ENCODE data around the gene SPAG9. TPM values are rescaled to one million over a fixed set of nuclear protein-coding genes. Genes with fewer than 3 reads are reported as not detected.
"Not testable (repeated sequence)": the region's sequence is repeated elsewhere in the genome, so short reads cannot be mapped to it uniquely, and the experiment has no call there.

Gene SPAG9
- total RNA-seq, 1 donor from 2014 or later = 297 TPM

- FAIRE-seq (no peak), DNase-seq (ENCODE audit: low spot score in 2 of 2) (no peak)
Measured at GRCh38 chr17:51144266-51145022, 23.8 kb upstream of the SPAG9 start.

GRCh38 chr17:51142597-51142996 lies 21.9 kb upstream of the SPAG9 start:
- DNase-seq (ENCODE audit: low spot score in 2 of 2) (no peak), FAIRE-seq (no peak)

DNA sequence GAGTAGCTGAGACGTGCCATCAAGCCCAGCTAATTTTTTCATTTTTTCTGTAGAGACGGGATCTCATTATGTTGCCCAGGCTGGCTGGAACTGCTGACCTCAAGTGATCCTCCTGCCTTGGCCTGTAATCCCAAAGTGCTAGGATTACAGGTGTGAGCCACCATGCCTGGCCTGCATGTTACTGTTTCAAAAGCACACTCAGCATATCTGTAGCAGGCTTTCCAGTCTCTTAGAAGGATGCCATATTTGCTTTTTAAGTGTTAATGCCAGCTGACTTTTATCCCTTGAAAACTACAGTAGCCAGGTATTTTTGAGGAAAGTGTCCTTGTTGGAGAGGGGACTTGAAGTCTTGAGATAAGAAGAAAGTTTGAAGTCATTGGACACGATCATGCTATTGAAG lies 15.3 kb upstream of the SPAG9 start:
- DNase-seq (ENCODE audit: low spot score in 2 of 2) (no peak), FAIRE-seq (no peak)

DNA sequence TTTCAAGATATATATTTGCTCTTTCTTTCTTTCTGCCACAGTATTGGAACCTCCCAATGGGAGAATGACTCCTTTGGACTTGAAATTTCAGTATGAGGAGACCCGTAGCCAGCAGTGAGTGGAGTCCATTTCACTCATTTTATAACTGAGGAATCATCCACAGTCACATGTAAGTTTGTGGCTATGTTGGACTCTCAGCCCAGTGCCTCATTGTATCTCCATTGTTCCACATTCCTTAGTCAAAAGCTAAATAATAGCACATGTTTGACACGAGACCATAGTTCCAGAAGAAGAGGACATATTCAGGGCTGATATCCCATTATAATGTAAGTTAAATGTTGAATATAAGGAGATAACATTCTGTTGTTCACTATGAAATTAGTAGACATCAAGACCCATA lies 12.7 kb upstream of the SPAG9 start:
- FAIRE-seq (no peak), DNase-seq (ENCODE audit: low spot score in 2 of 2) (no peak)

DNA sequence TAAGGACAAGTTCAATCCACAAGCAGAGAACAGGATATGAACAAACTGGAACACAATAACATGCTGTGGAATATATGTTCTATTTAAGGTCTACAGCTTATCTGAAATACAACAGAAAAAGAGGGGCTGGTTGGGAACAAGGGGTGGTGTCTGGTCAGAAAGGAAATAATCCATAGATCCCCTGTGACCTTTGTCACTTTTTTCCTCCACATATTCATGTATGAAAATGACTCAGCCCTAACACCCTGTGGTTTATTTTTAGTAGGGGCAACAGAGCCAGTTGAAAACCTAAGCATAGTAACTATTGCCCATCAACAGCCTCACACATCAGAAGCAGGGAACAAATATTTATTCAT lies 12.3 kb upstream of the SPAG9 start:
- FAIRE-seq (no peak), DNase-seq (ENCODE audit: low spot score in 2 of 2) (no peak)

GRCh38 chr17:51128076-51128475 lies 7.4 kb upstream of the SPAG9 start:
- no peak for FAIRE-seq
- DNase-seq (ENCODE audit: low spot score in 2 of 2) = no peak

DNA sequence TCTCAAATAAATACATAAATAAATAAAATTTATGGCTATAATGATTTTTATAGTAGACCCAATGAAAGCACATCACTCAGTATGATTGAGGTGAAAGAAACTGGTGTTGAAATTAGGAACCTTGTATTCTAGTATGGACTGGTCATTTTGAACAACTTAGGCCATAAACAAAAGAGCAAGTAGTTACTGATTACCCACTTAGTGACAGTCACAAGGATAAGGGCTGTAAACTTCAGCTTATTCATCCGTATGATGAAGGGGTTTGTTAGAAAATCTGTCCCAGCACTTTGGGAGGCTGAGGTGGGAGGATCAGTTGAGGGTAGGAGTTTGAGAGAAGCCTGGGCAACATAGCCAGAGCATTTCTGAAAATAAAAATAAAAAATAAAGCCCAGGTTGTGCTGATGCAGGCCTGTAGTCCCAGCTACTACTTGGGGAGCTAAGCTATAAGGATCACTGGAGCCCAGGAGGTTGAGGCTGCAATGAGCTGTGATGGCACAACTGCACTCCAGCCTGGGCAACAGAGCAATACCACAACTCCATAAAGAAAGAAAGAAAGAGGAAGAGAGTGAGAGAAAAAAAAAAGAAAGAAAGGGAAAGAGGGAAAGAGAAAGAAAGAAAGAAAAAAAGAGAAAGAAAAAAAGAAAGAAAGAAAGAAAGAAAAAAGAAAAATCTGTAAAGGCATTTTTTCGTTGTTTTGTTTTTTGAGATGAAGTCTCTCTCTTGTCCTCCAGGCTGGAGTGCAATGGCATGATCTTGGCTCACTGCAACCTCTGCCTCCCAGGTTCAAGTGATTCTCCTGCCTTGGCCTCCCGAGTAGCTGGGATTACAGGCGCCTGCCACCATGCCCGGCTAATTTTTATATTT lies 4.2 kb upstream of the SPAG9 start:
- no peak for DNase-seq (ENCODE audit: low spot score in 2 of 2)
- FAIRE-seq = no peak

DNA sequence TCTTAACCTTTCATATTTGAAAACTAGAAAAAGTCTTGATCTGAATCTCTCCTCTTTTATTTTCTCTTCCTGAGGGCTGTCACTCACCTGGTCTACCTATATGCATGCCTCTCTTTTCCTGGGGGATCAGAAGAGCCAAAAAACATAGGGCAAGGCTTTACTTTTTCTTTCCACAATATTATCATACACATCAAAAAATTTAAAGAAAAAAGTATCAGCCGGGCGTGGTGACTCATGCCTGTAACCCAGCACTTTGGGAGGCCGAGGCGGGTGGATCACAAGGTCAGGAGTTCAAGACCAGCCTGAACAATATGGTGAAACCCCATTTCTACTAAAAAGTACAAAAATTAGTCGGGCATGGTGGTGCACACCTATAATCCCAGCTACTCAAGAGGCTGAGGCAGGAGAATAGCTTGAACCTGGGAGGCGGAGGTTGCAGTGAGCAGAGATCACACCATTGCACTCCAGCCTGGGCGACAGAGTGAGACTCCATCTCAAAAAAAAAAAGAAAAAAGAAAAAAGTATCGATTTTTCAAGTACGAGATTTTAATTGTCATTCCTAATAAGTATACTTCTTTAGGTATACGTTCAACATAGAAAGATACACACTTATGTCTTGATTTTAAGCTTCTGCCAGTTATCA lies 1.9 kb upstream of the SPAG9 start:
- not testable (repeated sequence) for DNase-seq (ENCODE audit: low spot score in 2 of 2); FAIRE-seq

DNA sequence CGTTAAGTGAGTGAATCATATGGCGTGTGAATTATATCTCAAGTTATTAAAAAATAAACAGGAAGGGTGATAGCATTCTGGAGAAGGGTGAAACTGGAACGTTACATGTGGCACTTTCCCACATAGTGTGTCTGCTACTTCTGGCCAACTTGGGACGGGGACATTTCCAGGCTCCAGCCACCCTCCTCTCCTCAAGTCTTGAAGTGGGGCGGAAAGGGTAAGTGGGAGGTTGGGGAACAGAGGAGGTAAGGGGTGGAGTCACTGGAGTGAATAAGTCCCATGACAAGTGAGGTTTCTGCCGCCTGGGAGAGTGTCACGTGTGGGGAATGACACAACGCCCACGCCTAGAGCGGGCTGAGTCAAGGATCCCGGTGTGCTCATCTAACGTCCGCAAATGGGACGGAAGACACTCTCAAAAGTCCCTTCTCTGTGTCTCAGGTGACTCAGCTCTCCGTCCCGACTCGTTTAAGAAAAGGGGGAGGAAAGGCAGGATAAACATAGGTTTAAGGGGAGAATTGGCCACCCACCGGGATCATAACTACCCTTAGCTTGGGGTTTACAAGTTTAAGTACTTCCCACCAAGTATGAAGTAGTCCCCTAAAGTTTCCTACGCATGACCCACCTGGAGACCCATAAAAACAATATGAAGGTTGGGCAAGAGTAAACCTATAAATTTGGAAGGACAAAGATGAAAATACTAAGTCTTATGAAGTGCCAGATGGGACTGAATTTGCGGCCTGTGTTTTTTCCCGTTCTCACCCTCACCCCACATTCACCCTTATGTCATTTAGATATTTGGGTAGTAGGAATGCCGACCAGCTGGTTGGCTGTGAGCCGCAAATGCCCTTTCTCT lies 1.2 kb upstream of the SPAG9 start:
- FAIRE-seq (no peak), DNase-seq (ENCODE audit: low spot score in 2 of 2) (peak; percentile 54 to 75)

- DNase-seq (ENCODE audit: low spot score in 2 of 2) (peak; percentile 56 to 67), FAIRE-seq (no peak)
Measured at GRCh38 chr17:51120357-51120738, 320 bp downstream of the SPAG9 start.

GRCh38 chr17:51119415-51120356 lies 982 bp downstream of the SPAG9 start:
- peak; percentile 20 to 29 for DNase-seq (ENCODE audit: low spot score in 2 of 2)
- no peak for FAIRE-seq

DNA sequence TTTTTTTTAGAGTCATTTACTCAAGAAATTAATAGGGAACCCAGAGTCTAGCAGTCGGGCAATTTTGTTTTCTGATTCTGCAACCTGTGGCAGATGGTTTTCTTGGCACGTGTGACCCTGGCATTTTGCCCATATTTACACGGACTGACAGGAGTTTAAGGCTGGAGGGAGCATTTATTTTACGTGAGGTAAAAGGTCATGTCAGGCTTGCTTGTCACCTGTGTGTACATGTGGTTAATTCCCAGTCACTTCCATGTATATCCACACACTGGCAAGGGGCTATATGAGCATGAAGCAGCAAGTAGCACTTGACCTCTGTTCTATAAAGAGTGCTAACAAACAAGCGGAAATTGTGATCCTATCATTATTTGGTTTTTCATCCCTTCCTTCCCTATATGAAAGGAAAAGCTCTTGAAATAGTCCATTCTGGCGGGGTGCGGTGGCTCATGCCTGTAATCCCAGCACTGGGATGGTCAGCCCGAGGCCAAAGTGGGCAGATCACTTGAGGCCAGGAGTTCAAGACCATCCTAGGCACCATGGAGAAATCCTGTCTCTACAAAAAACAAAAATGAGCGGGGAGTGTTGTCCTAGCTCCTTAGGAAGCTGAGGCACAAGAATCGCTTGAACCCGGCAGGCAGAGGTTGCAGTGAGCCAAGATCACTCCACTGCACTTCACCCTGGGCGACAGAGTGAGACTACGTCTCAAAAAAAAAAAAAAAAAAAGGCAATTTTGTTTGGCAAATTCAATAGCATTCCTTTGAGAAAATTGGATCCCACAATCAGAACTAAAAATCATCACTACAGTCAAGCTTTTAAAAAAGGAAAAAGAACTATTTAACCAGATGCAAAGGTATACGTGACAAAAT lies 2.1 kb downstream of the SPAG9 start:
- DNase-seq (ENCODE audit: low spot score in 2 of 2) (no peak), FAIRE-seq (no peak)

DNA sequence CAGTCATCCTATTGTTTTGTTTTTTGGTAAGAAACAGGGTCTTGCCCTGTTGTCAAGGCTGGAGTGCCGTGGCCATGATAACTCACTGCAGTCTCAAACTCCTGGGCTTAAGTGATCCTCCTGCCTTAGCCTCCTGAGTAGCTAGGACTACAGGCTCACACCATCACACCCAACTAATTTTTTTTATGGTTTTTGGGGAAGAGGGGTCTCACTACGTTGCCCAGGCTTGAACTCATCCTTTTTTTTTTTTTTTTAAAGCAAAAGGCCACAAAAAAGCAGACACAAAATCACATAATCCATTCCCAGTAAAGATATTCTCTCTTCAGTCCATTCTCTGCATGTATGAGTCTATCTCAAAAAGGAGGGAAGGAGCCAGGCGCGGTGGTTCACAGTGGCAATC lies 5.5 kb downstream of the SPAG9 start:
- DNase-seq (ENCODE audit: low spot score in 2 of 2) (no peak), FAIRE-seq (no peak)

- not testable (repeated sequence) for DNase-seq (ENCODE audit: low spot score in 2 of 2); FAIRE-seq
Measured at GRCh38 chr17:51112303-51113222, 8.1 kb downstream of the SPAG9 start.

DNA sequence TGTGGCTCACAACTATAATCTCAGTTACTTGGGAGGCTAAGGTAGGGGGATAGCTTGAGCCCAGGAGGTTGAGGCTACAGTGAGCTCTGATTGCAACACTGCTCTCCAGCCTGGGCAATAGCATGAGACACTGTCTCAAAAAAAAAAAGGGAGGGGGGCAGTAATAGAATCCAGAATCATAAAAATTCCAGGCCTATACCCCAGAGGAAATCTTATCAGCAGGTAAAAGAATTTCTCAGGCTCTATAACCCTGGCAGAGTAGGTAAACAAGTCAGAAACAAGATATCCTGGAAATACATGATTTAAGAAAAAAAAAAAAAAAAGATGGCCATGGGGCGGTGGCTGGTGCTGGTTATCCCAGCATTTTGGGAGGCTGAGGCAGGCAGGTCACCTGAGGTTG lies 12.9 kb downstream of the SPAG9 start:
- no peak for DNase-seq (ENCODE audit: low spot score in 2 of 2)
- FAIRE-seq = no peak

- no peak for FAIRE-seq
Measured at GRCh38 chr17:51103451-51103850, 17.2 kb downstream of the SPAG9 start.

DNA sequence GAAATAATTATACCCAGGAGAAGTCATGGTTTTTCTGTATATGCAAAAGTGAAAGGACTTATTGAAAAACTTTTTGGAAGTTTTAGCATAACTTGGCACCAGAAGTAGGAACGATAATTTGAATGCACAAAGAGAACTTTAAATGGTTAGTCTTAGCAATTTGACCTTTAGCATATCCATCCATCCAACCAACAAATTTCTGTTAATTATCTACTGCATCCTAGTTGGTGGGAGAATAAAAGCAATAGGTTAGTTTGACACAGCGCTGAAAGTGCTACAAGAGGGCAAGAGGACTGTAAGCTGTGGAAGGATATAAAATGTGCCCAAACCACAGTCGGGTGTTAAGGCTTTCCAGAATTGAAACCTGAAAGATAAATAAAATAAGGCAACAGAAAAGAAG lies 17.6 kb downstream of the SPAG9 start:
- DNase-seq (ENCODE audit: low spot score in 2 of 2) = no peak
- FAIRE-seq = no peak

More at GRCh38 chr17:51103451-51103850, 17.2 kb downstream of the SPAG9 start:
- DNase-seq (ENCODE audit: low spot score in 2 of 2) = no peak

Data from frontal cortex (tissue), 4 donors.